Measurements from ENCODE around the gene TSNAX.

The TSNAX gene

GRCh38 chr1:231604276-231604621 is 75.8 kb downstream of the TSNAX start:
- no peak overlapping the region for H3K4me3 ChIP-seq (ENCODE audit: low read depth, low read length)
- no peak for TF ChIP-seq CTCF (IDR thresholded peaks at IDR 0.05; ENCODE audit: control insufficient read depth, extremely low read depth, insufficient read depth)

DNA sequence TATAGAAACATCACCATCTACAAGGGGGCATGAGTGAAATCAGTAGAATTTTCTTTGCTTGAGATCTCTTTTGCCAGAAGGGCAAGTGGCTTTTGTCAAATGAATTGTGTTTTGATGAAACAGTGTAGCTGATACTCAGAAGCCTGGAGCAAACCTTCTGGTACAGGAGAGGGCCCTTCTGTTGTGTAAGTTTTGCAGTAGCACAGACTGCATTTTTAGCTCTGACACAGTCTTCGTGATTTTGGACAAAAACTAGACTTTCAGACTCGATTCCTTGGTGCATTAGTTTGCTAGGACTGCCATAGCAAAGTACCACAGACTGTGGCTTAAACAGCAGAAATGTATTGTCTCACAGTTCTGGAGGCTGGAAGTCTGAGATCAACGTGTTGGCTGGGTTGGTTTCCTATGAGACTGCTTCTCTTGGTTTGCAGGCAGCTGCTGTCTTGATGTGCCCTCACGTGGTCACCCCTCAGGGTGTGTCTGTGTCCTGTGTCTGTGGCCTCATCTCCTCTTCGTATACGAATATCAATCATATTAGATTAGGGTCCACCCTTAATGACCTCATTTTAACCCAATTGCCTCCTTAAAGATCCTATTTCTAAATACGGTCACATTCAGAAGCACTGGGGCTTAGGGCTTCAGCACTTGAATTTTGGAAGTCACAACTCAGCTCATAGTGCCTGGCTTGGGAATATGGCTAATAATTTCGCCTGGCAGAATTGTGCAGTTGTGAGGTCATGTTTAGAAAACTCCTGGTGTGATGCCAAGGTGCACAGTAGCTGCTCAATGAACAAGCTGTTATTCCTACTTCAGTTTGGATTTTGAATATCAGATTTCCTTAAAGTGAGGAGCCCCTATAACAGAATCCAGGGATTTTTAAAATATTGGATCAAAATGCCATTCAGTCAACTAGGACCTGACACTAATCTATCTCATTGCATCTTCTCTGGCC is 77.0 kb downstream of the TSNAX start:
- TF ChIP-seq CTCF (IDR thresholded peaks at IDR 0.05; ENCODE audit: control insufficient read depth, extremely low read depth, insufficient read depth), result no peak
- no peak for DNase-seq (ENCODE audit: low read depth)
- H3K4me3 ChIP-seq (ENCODE audit: low read depth, low read length), result no peak overlapping the region

More at GRCh38 chr1:231604276-231604621, 75.8 kb downstream of the TSNAX start:
- no peak for DNase-seq (ENCODE audit: low read depth)

GRCh38 chr1:231606712-231607111 is 78.2 kb downstream of the TSNAX start:
- no peak for TF ChIP-seq CTCF (IDR thresholded peaks at IDR 0.05; ENCODE audit: control insufficient read depth, extremely low read depth, insufficient read depth)
- DNase-seq (ENCODE audit: low read depth), result no peak
- H3K4me3 ChIP-seq (ENCODE audit: low read depth, low read length), result no peak overlapping the region

- H3K4me3 ChIP-seq (ENCODE audit: low read depth, low read length), result no peak overlapping the region
- no peak for TF ChIP-seq CTCF (IDR thresholded peaks at IDR 0.05; ENCODE audit: control insufficient read depth, extremely low read depth, insufficient read depth)
- DNase-seq (ENCODE audit: low read depth), result no peak
Observed at GRCh38 chr1:231610388-231610787, 81.9 kb downstream of the TSNAX start.

- H3K4me3 ChIP-seq (ENCODE audit: low read depth, low read length), result no peak overlapping the region
- TF ChIP-seq CTCF (IDR thresholded peaks at IDR 0.05; ENCODE audit: control insufficient read depth, extremely low read depth, insufficient read depth), result no peak
- DNase-seq (ENCODE audit: low read depth), result no peak
Observed at GRCh38 chr1:231611111-231611510, 82.6 kb downstream of the TSNAX start.

- no peak for DNase-seq (ENCODE audit: low read depth)
- no peak overlapping the region for H3K4me3 ChIP-seq (ENCODE audit: low read depth, low read length)
- TF ChIP-seq CTCF (IDR thresholded peaks at IDR 0.05; ENCODE audit: control insufficient read depth, extremely low read depth, insufficient read depth), result no peak
Observed at GRCh38 chr1:231611851-231612250, 83.4 kb downstream of the TSNAX start.

Data from LNCaP clone FGC (cell line).